HFFc6 (cell line): ENCODE data around the gene GRHL3. TPM values are rescaled to one million over a fixed set of nuclear protein-coding genes. Genes with fewer than 3 reads are reported as not detected.

Experiments used
- DNase-seq: peaks from one replicate; pipeline ENCODE4 v3.0.0-alpha.2; 2018
- H3K27ac Mint-ChIP-seq: 2 replicates; pipeline ENCODE4 v1.8.0; 2020; ENCODE audit warnings: mild to moderate bottlenecking, mixed read lengths
- H3K27me3 Mint-ChIP-seq: 2 replicates; pipeline ENCODE4 v1.8.0; 2021; ENCODE audit warnings: mild to moderate bottlenecking, moderate library complexity, mixed read lengths; ENCODE audit not compliant: insufficient read depth
- H3K36me3 Mint-ChIP-seq: 2 replicates; pipeline ENCODE4 v1.8.0; 2021; ENCODE audit warnings: low read depth, mixed read lengths
- H3K4me1 Mint-ChIP-seq: 2 replicates; pipeline ENCODE4 v1.8.0; 2020; ENCODE audit warnings: low read depth, mixed read lengths
- H3K4me3 Mint-ChIP-seq: 2 replicates; pipeline ENCODE4 v1.8.0; 2020; ENCODE audit warnings: mild to moderate bottlenecking, moderate library complexity, mixed read lengths
- H3K9me3 Mint-ChIP-seq: 2 replicates; pipeline ENCODE4 v1.8.0; 2020; ENCODE audit warnings: mild to moderate bottlenecking, mixed read lengths
- CTCF ChIP-seq: fragments of 200-600 bp; sonication (generic); IDR thresholded peaks from 2 replicates; pipeline ENCODE4 v1.5.0; 2021; ENCODE audit warnings: antibody characterized with exemption, mild to moderate bottlenecking
- total RNA-seq, 6 experiments: library from RNA; stranded (reverse); fragmentation: NEBNext Ultra II Directional; extraction: Animal tissue kit (Norgen Biotek cat#: 25700); gene quantifications; 2 replicates in 1 of 6; 3 replicates in 5 of 6; pipeline ENCODE4 v1.2.3, GENCODE V29; 2021

Gene GRHL3
- total RNA-seq, 6 experiments from 2014 or later: not detected

- H3K27me3 Mint-ChIP-seq: peaks cover 11% of the 10 kb centered on the region
- H3K9me3 Mint-ChIP-seq: no peaks in the 10 kb centered on the region
- no peak overlapping the region for H3K4me3 Mint-ChIP-seq
- no peak overlapping the region for H3K27ac Mint-ChIP-seq
- no peaks in the 10 kb centered on the region for H3K36me3 Mint-ChIP-seq
- no peaks in the 10 kb centered on the region; the same call in 1 of the 2 replicates for H3K4me1 Mint-ChIP-seq
- DNase-seq: no peak
- TF ChIP-seq CTCF: no peak
Observed at GRCh38 chr1:24344090-24344742, 25.1 kb downstream of the GRHL3 start.

GRCh38 chr1:24345334-24345733 lies 26.2 kb downstream of the GRHL3 start:
- no peaks in the 10 kb centered on the region for H3K9me3 Mint-ChIP-seq
- no peak for DNase-seq
- H3K27ac Mint-ChIP-seq: no peak overlapping the region
- H3K27me3 Mint-ChIP-seq: peaks cover 11% of the 10 kb centered on the region
- no peak overlapping the region for H3K4me3 Mint-ChIP-seq
- no peaks in the 10 kb centered on the region for H3K36me3 Mint-ChIP-seq
- no peak for TF ChIP-seq CTCF
- H3K4me1 Mint-ChIP-seq: peaks cover 11% of the 10 kb centered on the region

GRCh38 chr1:24347159-24347934 lies 28.2 kb downstream of the GRHL3 start:
- TF ChIP-seq CTCF: no peak
- no peaks in the 10 kb centered on the region for H3K9me3 Mint-ChIP-seq
- H3K36me3 Mint-ChIP-seq: no peaks in the 10 kb centered on the region
- peaks cover 28% of the 10 kb centered on the region for H3K4me1 Mint-ChIP-seq
- H3K27ac Mint-ChIP-seq: no peak overlapping the region
- no peak for DNase-seq
- H3K27me3 Mint-ChIP-seq: peaks cover 11% of the 10 kb centered on the region
- H3K4me3 Mint-ChIP-seq: no peak overlapping the region

- no peaks in the 10 kb centered on the region for H3K9me3 Mint-ChIP-seq
- H3K36me3 Mint-ChIP-seq: no peaks in the 10 kb centered on the region
- H3K4me1 Mint-ChIP-seq: peaks cover 30% of the 10 kb centered on the region
- no peak overlapping the region for H3K4me3 Mint-ChIP-seq
- DNase-seq: no peak
- H3K27me3 Mint-ChIP-seq: peaks cover 11% of the 10 kb centered on the region
- no peak overlapping the region for H3K27ac Mint-ChIP-seq
- no peak for TF ChIP-seq CTCF
Observed at GRCh38 chr1:24348196-24348595, 29.0 kb downstream of the GRHL3 start.

GRCh38 chr1:24349891-24350290 lies 30.7 kb downstream of the GRHL3 start:
- no peaks in the 10 kb centered on the region for H3K36me3 Mint-ChIP-seq
- DNase-seq: no peak
- H3K9me3 Mint-ChIP-seq: no peaks in the 10 kb centered on the region
- no peak overlapping the region for H3K4me3 Mint-ChIP-seq
- TF ChIP-seq CTCF: no peak
- H3K27ac Mint-ChIP-seq: no peak overlapping the region
- H3K4me1 Mint-ChIP-seq: peaks cover 30% of the 10 kb centered on the region
- peaks cover 9% of the 10 kb centered on the region for H3K27me3 Mint-ChIP-seq
